ENCODE results near the gene TENM4.

DNA sequence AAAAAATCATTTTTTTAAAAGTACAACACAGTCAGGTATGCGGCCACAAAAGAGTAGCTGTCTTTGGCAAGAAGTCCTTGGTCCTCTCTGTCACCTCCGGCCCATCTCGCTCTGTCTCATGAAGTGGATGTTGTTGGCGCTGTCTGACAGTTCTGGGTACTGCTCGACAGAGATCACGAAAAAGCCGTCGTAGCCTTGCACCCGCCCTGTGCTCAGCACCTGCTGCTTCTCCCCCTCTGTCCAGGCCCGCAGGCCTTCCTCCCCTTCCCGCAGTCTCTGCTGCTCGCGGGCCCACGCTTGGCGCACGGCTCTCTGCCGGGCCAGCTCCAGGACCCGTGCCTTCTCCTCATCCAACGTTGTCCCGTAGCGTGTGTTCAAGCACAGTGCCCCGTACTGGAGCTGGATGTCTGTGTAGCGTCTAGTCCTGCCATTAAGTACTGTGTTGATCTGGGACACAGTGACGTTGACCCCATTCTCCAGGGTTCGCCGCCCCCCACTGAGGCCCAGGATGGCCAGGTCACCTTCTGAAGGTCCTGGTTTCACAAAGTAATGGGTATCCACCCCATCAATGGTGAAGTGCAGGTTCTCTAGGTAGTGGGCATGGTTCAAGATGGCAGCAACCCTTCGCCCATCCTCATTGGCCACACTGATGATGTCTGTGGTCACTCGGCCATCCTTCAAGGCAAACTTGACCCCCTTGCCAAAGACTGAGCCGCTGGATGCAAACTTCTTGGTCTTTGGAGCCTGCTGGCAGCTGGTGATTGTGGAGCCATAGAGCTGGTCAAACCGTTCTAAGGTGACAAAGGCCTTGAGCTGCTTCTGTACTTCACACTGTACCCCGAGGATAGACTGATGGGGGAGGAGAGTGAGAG is 782.6 kb downstream of the TENM4 start:
- TF ChIP-seq, protein P1, sequence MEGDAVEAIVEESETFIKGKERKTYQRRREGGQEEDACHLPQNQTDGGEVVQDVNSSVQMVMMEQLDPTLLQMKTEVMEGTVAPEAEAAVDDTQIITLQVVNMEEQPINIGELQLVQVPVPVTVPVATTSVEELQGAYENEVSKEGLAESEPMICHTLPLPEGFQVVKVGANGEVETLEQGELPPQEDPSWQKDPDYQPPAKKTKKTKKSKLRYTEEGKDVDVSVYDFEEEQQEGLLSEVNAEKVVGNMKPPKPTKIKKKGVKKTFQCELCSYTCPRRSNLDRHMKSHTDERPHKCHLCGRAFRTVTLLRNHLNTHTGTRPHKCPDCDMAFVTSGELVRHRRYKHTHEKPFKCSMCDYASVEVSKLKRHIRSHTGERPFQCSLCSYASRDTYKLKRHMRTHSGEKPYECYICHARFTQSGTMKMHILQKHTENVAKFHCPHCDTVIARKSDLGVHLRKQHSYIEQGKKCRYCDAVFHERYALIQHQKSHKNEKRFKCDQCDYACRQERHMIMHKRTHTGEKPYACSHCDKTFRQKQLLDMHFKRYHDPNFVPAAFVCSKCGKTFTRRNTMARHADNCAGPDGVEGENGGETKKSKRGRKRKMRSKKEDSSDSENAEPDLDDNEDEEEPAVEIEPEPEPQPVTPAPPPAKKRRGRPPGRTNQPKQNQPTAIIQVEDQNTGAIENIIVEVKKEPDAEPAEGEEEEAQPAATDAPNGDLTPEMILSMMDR (IDR thresholded peaks at IDR 0.05; ENCODE audit: low read depth, low read length, poor library complexity, severe bottlenecking) = no peak
- no peak for TF ChIP-seq EZH2phosphoT487 (IDR thresholded peaks at IDR 0.05; ENCODE audit: borderline replicate concordance, low read length)

Data from DOHH2 (cell line).